GM19035 (cell line): ENCODE data around the gene SUN5.

Experiments used
- ATAC-seq: cut with Tn5 transposase; IDR thresholded peaks from one replicate; pipeline ENCODE4 v1.9.1; 2021; ENCODE audit not compliant: unreplicated experiment

Gene SUN5

DNA sequence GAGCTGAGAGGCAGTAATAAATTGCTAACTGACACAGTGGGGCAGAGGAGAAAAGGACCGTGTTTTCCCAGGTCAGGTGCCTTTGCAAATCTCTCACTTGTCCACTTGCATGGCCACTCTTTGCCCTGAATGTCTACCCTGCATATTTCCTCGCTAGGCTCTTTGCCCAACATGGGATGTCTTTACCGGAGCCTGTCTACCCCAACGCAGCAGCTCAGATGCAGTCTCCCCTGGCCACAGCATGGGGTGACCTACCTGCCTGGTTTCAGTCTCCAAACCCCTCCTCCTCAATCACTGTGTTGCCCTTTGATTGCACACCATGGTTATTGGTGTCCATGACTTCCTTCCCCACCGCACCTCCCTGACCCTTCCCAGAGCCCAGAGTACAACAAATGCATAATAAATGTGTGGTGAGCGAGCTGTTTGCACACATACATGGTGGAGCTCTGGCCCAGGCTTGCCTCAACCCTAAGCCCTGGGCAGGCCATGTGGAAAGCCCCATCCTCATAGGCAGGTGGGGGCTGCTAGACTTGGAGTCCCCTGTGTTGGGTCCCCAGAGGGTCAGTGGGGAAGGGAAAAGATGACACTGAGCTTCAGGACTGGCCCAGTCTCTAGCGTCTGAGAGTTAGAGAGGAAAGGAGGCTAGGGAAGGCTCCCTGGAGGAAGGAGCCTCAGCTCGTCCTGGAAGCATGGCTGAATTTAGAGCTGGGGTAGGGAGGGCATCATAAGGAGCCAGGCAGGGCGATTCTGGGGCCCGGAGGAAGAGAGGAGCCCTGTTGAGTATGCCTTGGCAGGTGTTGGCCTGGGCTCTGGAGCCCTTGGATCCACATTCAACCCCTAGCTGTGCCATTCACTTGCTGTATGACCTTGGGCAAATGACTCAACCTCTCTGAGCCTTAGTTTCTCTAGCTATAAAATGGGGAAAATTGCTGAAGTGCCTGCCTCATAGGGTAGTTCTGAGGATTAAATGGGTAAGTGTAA lies 22.8 kb upstream of the SUN5 start:
- no peak for ATAC-seq

DNA sequence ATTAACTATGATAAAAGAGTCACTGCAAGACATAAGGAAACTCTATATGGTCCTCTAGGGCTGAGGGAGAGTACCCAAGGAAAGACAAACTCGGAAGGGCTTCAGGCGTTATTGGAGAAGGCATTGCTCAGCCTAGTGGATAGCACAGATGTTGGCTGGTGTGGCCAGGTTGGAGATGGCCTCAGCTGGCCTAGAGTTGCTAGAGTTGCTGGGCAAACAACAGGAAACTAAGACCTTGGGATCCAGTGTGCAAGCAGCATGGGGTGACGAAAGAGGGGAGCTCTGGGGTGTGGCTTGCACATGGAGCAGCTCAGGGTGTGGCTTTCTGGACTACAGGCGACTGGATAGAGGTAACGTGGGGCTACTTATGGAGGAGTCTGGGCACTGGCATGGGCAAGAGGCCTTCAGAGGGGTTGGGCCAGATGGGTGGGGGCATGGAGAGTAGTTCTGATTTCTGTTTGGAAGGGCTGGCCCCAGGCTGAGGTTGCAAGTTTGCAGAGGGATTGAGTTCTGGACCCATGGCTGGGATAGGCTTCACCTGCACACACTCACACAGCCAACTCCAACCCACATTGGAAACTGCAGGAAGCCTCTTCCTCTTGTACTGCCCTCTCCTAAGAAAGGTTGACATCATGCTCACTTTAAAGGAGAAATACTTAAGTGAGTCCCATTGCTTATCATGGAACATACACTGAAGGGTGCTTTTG lies 22.0 kb upstream of the SUN5 start:
- ATAC-seq: no peak

DNA sequence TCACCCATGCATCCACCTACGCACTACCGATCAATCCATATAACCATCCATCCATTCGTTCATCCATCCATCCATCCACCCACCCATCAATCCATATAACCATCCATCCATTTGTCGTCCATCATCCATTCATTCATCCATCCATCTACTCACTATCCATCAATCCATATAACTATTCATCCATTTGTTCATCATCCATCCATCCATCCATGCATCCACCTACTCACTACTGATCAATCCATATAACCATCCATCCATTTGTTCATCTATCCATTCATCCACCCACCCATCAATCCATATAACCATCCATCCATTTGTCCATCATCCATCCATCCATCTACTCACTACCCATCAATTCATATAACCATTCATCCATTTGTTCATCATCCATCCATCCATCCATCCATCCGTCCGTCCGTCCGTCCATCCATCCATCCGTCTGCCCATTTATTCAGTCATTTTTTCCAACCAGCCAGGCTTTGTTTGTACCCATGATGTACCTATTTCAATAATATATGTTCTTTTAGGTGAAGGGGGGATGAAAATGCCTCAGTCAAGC lies 21.2 kb upstream of the SUN5 start:
- ATAC-seq: no peak

DNA sequence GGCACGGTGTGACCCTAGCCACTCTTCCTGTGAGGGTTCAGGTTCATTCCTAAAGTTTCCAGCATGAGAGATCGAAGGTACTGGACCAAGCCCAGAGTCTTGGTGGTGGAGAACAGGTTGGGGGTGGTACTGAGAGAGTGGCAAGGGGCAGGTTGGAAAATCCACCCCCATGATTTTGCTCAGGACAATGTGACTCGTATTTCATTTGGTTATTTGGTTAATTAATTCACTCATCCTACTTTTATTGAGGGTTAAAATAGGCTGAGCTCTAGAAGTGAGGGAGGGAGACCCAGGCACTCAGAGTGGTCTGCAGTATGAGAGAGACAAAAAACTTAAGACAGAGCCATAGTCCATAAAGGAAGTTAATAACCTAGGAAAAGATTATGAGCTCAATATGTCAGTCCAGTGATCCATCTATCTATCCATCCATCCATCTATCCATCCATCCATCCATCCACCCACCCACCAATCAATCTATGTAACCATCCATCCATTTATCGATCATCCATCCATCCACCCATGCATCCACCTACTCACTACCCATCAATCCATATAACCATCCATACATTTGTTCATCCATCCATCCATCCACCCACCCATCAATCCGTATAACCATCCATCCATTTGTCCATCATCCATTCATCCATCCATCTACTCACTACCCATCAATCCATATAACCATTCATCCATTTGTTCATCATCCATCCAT lies 20.5 kb upstream of the SUN5 start:
- ATAC-seq: no peak

DNA sequence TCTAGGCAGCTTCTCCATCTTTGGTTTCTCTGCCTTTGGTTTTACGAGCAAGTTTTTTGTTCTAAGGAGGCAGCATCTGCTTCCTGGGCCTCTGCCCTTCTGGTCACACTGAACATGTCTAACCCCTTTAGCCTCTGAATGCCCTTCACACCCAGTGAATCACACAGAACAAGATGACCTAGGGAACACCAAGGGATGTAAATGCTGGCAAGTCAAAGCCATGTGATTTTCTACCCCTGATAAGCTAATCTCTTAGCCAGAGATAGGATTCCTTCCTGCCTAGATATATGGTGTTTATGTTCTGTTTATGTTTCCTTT lies 20.0 kb upstream of the SUN5 start:
- no peak for ATAC-seq

DNA sequence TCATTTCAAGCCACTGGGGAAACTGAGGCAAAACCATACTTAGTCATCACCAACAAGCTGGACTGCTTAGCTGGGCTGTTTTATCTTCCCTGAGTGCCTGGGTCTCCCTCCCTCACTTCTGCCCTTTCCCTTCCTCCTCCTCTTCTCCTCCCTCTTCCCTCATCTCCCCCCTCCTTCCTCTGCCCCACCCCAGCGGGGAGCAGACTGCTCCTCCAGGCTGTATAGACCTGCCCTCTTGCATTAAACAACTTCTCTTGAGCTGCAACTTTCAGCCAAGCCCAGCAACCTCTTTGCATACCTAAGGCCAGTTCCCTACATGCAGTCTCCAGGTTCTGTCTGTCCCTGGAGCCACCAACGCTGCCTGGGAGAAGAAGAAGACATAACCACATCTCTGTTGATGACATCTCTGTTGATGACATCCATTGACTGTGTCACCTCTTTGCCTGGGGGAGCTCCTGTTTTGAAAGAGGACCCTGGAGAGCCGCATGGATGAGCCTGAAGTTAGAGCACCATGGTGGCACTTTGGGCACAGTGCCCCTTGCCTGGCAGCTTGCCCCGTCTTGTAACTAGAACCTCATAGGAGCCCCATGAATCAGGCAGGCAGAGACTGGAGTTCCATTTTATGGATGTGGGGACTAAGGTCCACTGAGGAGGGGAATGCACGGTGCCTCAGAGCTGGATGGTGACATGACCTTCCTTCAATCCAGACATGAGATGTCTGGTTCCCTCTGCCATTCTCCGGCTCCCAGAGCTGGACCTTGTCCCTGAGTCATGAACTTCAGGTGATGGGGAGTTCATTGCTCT lies 19.4 kb upstream of the SUN5 start:
- no peak for ATAC-seq

DNA sequence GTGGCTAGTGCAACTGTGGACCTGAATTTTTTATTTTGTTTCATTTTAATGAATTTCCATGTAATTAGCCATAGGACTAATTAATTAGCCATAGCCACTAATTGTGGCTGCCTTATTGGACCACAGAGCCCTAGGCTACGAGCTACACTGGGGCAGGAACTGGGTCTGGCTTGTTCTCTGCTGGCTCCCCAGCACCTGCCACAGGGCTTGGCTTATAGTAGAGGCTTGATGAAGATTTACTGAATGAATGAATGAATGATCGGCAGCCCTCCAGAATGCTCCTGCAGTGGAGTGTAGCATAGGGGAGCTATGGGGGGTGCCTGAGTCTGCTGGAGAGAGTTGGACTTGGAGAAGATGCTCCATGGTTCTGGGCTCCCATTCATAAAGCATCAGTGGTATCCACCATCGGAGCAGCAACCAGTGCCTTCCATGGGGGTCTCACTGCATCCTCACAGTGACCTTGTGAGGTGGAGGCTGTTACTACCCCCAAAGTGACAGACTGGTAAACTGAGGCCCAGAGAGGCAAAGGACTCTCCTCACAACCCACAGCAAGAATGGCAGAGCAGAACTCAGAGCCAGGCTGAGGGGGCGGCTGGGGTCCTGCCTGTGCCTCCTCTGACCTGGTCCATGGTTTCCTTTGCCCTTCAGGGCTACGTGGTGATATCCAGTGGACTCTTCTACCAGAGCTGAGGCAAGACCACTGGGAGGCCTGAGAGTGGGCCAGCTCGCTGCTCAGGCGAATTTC lies 18.6 kb upstream of the SUN5 start:
- ATAC-seq: no peak

DNA sequence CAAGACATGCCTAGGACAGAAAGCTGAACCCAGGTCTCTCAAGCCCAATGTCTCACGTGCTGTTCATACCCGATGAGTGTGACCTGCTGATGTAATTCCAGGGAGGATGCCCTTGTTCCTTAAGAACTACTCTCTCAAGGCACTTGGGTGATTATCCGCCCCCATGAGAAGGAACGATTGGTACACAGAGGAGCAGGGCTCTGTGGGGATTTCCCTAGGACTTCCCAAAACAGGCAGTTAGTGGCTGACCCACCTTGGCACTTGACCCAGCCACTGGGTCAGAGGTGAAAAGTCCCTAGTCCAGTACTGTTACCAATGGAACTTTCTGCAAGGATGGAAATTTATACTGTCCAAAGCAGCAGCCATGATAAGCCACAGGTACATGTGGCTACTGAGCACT lies 18.1 kb upstream of the SUN5 start:
- ATAC-seq: no peak

DNA sequence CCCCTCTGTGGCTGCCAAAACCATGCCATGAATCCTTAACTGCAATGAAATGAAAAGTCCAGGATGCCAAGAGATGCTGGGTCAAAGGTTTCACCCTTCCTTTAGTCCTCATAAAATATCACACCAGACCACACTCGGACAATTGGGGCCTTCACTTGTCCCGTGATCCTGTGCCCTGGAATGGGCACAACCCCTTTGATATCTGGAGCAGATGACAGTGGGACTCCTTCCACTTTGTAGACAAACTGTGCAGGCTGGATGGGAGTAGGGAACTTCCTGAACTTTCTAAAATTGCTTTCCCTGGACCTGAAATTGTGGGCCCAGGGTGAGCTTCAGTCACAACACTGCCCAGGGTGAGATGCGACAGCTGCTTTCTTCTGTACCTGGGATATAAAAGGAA lies 17.6 kb upstream of the SUN5 start:
- no peak for ATAC-seq

DNA sequence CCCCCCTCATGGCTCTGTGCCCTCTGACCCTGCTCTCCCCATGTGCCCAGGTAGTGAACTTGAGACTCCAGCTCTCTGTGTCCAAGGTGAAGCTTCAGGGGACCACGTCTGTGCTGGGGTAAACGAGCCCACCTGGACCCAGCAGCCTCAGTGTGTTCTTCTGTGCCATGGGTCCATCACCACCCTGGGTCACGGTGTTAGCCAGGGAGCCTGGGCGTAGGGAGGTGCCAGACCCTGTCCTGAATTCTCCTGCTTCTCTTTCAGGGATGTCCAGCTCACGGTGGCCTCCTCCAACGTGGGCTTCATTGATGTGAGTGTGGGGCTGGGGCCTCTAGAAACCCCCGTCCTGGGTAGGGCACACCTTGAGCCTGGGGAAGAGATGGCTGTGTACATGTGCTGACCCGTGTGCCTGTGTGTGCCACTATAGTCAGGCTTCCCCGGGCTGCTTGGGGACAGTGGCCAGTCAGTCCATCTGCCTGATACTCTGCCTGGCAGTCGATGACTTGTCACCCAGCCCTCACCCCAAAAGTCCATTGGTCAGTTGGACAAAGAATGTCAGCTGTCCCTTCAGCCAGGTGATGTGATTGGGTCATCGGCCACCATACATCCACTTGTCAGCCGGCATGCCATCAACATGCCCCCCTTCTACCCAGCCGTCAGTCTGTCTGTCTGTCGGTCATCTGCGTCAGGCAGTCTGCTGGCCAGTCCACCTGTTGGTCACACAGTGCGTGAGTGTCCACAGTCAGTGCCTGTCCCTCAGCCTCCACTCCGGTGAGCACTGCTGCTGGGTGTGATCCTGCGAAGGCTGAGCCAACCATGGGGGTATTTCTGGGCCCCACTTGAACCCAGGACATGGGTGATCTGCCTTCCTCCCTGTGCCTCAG lies 16.3 kb upstream of the SUN5 start:
- no peak for ATAC-seq

DNA sequence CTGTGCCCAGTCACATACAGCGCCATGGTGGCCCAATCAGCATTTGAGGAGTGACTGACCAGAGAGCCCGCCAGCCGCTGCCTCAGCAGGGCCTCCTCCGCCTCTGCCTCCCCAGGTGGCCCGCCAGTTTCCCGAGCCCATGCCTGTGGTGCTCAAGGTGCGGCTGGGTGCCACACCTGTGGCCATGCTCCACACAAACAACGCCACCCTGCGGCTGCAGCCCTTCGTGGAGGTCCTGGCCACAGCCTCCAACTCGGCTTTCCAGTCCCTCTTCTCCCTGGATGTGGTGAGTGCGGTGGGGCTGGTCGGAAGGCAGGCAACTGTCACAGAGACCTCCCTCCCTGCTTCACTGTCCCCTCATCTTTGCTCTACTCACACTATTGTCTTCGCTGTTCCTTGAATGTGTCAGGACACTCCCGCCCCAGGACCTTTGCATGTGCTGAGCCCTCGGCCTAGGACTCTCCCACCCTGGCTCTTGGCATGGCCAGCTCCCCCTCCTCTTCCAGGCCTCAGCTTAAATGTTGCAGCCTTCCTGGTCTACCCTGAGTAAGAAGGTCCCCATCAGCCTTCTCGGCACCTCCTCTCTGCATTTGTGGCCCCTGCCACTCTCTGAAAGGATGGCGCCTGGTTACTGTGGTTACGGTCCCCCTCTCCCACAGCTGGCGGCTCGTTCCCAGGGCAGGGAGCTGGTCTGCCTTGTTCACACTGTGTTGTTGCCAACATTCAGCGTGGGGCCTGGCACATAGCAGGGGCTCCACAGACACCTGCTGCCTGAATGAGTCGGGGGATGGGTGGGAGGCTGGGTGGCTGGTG lies 15.4 kb upstream of the SUN5 start:
- ATAC-seq: no peak

DNA sequence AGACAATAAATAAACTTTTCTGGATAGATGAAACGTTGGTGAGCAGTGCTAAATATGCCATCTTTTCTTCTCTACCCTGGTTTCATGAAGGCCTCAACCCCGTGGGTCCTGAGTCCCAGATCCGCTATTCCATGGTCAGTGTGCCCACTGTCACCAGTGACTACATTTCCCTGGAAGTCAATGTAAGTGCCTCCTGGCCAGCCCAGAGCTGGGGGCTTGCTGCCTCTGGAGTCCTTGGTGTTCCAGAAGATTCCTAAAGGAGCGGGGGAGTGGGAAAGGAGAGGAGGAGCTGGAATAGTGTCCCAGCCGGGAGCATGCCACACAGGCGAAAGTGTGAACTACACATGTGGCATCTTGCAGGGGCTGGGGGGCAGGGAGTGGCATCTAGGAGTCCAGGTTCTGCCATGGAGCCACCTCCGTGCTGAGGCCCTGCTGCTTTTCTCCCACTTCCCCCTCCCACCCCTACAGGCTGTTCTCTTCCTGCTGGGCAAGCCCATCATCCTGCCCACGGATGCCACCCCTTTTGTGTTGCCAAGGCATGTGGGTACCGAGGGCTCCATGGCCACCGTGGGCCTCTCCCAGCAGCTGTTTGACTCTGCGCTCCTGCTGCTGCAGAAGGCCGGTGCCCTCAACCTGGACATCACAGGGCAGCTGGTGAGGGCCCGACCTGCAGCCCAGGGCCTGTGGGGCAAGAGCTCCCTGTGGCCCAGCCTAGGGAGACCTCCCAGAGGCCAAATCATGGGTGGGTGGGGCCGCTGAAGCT lies 14.1 kb upstream of the SUN5 start:
- no peak for ATAC-seq

DNA sequence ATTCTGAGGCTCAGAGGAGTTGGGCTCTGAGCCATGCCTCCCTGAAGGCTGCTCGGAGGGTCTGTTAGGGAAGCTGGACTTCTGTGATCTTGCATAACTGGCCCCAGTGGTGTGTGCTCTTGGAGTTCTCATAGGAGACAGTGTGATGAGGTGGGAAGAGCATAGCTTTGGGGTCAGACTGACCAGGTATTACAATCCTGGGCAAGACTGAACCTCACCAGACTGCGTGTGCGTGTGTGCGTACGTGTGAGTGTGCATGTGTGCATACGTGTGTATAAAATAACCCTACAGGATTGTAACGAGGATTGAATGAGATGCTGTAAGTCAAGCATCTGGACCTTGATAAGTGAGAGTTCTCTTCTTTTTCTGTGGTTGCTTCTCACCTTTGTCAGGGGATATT lies 13.3 kb upstream of the SUN5 start:
- ATAC-seq: no peak

DNA sequence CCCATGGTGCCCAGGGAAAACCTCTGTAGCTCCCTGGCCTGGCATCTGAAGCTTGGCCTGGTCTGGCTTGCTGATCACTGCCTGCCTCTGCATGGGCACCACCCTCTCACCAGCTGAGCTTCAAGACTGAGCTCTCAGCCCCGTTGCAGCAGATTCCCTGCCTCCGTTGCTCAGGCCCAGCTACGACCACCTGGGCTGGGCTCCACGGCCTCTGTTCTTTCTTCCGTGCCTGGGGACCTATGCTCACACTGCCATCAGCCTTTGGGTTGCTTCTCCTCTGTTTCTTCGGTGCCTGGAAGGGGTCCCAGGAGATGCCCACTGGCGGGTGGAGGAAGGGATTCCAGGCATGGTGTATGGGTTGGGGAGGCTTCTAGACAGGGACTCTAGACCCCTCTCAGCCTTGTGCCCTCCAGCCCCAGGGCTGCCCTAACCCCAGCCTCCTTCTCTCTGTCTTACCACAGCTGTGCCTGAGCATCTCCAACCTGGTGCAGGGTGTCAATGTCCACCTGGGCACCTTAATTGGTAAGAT lies 12.4 kb upstream of the SUN5 start:
- no peak for ATAC-seq

DNA sequence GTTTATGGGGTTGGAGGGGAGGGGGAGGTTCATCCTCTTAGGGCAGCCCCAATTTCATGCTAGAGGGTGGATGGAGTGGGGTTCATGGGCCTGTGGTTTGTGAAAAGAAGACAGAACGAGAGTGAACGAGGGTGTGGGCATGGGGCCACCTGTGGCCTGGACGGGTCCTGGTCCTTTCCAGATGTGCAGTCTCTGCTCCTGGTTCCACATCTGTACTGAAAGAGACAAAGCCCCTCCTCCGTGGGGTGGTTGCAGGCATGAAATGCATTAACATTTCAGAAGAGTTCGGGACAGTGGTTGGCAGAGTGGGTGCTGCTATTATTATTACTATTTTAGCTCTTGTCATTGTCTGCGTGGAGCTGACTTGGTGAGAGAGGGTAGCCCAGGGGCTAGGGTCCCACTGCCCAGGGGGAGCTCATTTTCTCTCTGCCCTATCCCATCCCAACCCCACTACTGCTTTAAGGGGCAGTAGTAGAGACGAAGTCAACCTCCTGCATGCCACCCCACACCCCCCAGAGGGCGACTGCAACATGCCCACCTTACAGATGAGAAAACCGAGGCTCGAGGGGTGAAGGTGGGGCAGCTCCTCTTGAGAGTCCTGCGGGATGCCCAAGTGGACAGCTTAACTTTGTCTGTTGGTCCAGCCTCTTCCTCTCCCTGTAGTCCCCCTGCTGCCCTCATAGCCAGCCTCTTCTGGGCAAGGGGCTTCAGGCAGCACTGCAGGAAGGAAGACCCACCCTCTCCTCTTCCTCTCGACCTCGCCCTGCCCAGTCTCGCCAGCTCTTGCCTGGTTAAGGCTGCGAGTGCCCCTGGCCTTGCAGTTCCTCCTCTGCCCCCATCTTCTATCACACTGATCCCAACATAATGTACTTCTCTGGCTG lies 11.7 kb upstream of the SUN5 start:
- ATAC-seq: no peak

DNA sequence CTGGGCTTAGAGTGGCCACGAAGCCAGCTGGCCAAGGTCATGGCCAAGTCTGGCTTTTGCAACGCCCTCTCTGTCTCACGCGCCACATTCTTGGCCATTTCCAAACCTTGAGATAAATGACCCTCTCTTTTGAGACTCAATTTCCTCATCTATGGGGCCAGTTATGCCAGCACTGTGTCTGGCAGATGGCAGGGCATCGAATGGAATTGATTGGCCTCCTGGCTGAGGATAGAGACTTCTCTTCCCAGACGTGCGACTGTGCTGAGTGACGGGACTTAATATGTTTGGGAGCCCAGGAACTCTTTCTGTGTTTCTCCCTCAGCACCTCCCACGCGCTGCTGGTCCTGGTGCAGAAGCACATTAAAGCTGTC lies 10.9 kb upstream of the SUN5 start:
- ATAC-seq: no peak
